ENCODE results near the gene VASP. TPM values are rescaled to one million over a fixed set of nuclear protein-coding genes. Genes with fewer than 3 reads are reported as not detected.

The VASP gene
- total and polyA plus RNA-seq, 9 of the 15 experiments (the other 6 are each of a cell fraction or from before 2014, with no cell fraction given), result 16.7 to 261 (median 112) TPM

DNA sequence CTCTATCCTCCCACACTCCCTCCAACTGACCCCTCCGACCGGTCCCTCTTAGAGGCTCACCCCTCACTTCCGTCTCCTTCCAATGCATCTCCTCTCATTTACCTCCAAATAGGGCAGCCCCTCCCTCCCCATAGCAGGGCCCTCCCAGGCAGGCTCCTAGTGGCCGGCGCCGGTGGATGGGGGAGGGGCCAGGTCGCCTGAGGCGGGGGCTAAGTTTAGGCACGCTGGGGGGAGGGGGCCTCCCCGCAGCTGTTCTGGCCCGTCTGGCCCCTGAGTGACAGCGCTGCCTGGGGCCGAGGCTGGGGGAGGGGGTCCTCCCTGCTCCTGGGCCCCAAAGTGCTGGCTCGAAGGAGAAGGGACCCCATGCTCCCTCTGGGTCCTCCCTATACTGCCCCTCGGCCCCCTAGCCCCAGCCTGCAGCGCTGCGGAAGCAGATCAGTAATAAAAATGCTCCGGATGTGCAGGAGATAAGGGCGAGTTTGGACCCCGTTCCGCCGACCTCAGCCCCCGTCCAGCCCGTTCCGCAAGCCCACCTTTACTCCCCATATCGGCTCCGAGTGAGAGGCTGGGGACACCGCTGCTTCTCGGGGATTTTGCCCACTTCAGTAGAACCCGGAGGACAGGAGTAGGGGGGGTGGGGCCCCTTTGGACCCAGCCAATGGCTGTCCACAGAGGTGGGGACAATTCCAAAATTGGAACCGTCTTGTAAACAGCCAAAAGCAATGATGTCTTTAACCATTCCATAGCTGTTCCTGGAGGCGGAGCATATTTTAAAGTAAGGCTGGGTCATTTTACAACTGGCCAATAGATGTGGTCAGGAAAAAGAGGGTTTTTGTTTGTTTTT, 14.4 kb upstream of the VASP start (continued):
- TF ChIP-seq, protein P1, sequence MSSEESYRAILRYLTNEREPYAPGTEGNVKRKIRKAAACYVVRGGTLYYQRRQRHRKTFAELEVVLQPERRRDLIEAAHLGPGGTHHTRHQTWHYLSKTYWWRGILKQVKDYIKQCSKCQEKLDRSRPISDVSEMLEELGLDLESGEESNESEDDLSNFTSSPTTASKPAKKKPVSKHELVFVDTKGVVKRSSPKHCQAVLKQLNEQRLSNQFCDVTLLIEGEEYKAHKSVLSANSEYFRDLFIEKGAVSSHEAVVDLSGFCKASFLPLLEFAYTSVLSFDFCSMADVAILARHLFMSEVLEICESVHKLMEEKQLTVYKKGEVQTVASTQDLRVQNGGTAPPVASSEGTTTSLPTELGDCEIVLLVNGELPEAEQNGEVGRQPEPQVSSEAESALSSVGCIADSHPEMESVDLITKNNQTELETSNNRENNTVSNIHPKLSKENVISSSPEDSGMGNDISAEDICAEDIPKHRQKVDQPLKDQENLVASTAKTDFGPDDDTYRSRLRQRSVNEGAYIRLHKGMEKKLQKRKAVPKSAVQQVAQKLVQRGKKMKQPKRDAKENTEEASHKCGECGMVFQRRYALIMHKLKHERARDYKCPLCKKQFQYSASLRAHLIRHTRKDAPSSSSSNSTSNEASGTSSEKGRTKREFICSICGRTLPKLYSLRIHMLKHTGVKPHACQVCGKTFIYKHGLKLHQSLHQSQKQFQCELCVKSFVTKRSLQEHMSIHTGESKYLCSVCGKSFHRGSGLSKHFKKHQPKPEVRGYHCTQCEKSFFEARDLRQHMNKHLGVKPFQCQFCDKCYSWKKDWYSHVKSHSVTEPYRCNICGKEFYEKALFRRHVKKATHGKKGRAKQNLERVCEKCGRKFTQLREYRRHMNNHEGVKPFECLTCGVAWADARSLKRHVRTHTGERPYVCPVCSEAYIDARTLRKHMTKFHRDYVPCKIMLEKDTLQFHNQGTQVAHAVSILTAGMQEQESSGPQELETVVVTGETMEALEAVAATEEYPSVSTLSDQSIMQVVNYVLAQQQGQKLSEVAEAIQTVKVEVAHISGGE (CRISPR knock-in tag; IDR thresholded peaks at IDR 0.05), result peak in 1 of 3 experiments; percentile 78; a peak in 2 of 6 replicates
- TF ChIP-seq, protein P2, sequence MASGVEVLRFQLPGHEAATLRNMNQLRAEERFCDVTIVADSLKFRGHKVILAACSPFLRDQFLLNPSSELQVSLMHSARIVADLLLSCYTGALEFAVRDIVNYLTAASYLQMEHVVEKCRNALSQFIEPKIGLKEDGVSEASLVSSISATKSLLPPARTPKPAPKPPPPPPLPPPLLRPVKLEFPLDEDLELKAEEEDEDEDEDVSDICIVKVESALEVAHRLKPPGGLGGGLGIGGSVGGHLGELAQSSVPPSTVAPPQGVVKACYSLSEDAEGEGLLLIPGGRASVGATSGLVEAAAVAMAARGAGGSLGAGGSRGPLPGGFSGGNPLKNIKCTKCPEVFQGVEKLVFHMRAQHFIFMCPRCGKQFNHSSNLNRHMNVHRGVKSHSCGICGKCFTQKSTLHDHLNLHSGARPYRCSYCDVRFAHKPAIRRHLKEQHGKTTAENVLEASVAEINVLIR (CRISPR knock-in tag; IDR thresholded peaks at IDR 0.05), result no peak
- TF ChIP-seq ZNF584 (CRISPR knock-in tag; IDR thresholded peaks at IDR 0.05; ENCODE audit: low read depth) (no peak), ZFPM2 (CRISPR knock-in tag; IDR thresholded peaks at IDR 0.05) (no peak), ZNF445 (CRISPR knock-in tag; IDR thresholded peaks at IDR 0.05; ENCODE audit: low read depth) (no peak)
- TF ChIP-seq, protein P3, sequence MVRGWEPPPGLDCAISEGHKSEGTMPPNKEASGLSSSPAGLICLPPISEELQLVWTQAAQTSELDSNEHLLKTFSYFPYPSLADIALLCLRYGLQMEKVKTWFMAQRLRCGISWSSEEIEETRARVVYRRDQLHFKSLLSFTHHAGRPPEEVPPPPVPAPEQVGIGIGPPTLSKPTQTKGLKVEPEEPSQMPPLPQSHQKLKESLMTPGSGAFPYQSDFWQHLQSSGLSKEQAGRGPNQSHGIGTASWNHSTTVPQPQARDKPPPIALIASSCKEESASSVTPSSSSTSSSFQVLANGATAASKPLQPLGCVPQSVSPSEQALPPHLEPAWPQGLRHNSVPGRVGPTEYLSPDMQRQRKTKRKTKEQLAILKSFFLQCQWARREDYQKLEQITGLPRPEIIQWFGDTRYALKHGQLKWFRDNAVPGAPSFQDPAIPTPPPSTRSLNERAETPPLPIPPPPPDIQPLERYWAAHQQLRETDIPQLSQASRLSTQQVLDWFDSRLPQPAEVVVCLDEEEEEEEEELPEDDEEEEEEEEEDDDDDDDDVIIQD (CRISPR knock-in tag; IDR thresholded peaks at IDR 0.05), result no peak
- TF ChIP-seq, protein P4, sequence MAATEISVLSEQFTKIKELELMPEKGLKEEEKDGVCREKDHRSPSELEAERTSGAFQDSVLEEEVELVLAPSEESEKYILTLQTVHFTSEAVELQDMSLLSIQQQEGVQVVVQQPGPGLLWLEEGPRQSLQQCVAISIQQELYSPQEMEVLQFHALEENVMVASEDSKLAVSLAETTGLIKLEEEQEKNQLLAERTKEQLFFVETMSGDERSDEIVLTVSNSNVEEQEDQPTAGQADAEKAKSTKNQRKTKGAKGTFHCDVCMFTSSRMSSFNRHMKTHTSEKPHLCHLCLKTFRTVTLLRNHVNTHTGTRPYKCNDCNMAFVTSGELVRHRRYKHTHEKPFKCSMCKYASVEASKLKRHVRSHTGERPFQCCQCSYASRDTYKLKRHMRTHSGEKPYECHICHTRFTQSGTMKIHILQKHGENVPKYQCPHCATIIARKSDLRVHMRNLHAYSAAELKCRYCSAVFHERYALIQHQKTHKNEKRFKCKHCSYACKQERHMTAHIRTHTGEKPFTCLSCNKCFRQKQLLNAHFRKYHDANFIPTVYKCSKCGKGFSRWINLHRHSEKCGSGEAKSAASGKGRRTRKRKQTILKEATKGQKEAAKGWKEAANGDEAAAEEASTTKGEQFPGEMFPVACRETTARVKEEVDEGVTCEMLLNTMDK (IDR thresholded peaks at IDR 0.05; ENCODE audit: borderline replicate concordance, insufficient read depth, low read depth, low read length, poor library complexity, severe bottlenecking), result no peak
- TF ChIP-seq, protein P5, sequence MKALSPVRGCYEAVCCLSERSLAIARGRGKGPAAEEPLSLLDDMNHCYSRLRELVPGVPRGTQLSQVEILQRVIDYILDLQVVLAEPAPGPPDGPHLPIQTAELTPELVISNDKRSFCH (CRISPR knock-in tag; IDR thresholded peaks at IDR 0.05), result no peak
- TF ChIP-seq, protein P5 (tag; IDR thresholded peaks at IDR 0.05), result 0 out of 2 replicates have a peak, but pooled peaks have one; percentile 57
- TF ChIP-seq, protein P6, sequence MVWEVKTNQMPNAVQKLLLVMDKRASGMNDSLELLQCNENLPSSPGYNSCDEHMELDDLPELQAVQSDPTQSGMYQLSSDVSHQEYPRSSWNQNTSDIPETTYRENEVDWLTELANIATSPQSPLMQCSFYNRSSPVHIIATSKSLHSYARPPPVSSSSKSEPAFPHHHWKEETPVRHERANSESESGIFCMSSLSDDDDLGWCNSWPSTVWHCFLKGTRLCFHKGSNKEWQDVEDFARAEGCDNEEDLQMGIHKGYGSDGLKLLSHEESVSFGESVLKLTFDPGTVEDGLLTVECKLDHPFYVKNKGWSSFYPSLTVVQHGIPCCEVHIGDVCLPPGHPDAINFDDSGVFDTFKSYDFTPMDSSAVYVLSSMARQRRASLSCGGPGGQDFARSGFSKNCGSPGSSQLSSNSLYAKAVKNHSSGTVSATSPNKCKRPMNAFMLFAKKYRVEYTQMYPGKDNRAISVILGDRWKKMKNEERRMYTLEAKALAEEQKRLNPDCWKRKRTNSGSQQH (CRISPR knock-in tag; IDR thresholded peaks at IDR 0.05), result no peak

Measured in K562 (cell line).